GM18867 (cell line): Measurements from ENCODE around the gene CHST12.

Source experiments
- ATAC-seq: cut with Tn5 transposase; IDR thresholded peaks from one replicate; pipeline ENCODE4 v1.9.1; 2021; ENCODE audit warnings: mild to moderate bottlenecking, moderate library complexity; ENCODE audit not compliant: unreplicated experiment

Gene CHST12

GRCh38 chr7:2477447-2478398, 74.3 kb downstream of the CHST12 start:
- ATAC-seq, result no peak

GRCh38 chr7:2478399-2478785, 75.0 kb downstream of the CHST12 start:
- ATAC-seq, result no peak

GRCh38 chr7:2478800-2479199, 75.4 kb downstream of the CHST12 start:
- no peak for ATAC-seq

GRCh38 chr7:2479276-2480069, 76.1 kb downstream of the CHST12 start:
- ATAC-seq, result no peak

GRCh38 chr7:2480070-2480408, 76.6 kb downstream of the CHST12 start:
- no peak for ATAC-seq

- ATAC-seq, result no peak
These were observed 77.8 kb downstream of the CHST12 start for GRCh38 chr7:2481195-2481594.

- no peak for ATAC-seq
These were observed 79.5 kb downstream of the CHST12 start for GRCh38 chr7:2482725-2483451.

- no peak for ATAC-seq
These were observed 80.1 kb downstream of the CHST12 start for GRCh38 chr7:2483494-2483893.

GRCh38 chr7:2484868-2485267, 81.5 kb downstream of the CHST12 start:
- ATAC-seq, result no peak

GRCh38 chr7:2487586-2488271, 84.3 kb downstream of the CHST12 start:
- no peak for ATAC-seq

- ATAC-seq, result no peak
These were observed 84.8 kb downstream of the CHST12 start for GRCh38 chr7:2488272-2488645.

- no peak for ATAC-seq
These were observed 85.3 kb downstream of the CHST12 start for GRCh38 chr7:2488681-2489080.

- no peak for ATAC-seq
These were observed 86.8 kb downstream of the CHST12 start for GRCh38 chr7:2490181-2490651.

GRCh38 chr7:2492038-2492437, 88.6 kb downstream of the CHST12 start:
- ATAC-seq, result no peak

- ATAC-seq, result no peak
These were observed 90.1 kb downstream of the CHST12 start for GRCh38 chr7:2493205-2494164.

- no peak for ATAC-seq
These were observed 91.0 kb downstream of the CHST12 start for GRCh38 chr7:2494191-2495130.

GRCh38 chr7:2495418-2496299, 92.2 kb downstream of the CHST12 start:
- no peak for ATAC-seq
